NCI-H526 treated with DMSO at 0.1 percent for 48 hours (cell line): Measurements from ENCODE around the gene ZBTB20.
"Not testable (repeated sequence)": the region's sequence is repeated elsewhere in the genome, so short reads cannot be mapped to it uniquely, and the experiment has no call there.

Experiments used
- DNase-seq: peaks from one replicate; lab custom pipeline; 2025; lab: John Stamatoyannopoulos, UW

Gene ZBTB20

DNA sequence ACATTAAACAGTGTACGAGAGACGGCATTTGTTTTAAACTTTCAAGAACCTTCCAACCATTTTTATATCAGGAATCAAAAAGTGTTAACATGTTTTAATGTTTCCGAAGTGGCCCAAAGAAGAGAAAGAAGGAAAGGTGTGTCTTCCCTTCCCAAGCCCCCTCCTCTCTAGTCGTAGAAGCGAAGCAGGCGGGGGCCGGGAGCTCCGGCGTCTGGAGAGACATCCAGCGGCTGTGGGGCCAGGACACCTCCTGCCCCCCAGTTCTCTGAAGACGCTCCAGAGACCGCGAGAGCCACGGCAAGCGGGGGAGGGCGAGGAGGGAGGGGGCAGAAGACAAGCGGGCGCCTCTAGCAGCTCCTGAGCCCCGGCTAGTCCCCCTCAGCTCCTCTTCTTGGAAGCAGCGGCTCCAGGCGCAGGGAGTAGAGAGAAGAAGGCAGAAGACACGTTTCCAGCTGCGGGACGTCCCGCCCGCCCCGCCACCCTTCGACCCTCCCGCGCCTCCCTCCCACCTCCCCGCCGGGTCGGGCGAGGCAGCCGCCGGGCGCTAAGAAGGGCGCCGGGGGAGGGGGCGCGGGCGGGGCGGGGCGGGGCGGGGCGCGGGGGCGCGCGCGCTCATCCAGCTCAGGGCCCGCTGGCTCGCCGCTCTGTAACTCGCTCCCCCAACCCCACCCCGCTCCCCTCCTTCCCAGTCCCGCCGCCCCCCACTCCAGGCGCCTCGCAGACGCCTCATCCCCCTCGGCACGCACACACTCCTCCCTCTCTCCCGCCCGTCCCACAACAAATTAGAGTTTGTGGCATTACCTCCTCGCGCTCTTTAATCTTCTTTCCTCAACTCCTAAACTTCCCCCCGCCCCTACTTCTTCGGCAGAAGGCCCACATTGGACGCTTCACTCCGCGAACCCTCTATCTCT, at the start of gene ZBTB20:
TSS of gene ZBTB20 (minus strand) at position 871 of the 911 bp plus-strand sequence.
- peak; percentile 43 for DNase-seq

DNA sequence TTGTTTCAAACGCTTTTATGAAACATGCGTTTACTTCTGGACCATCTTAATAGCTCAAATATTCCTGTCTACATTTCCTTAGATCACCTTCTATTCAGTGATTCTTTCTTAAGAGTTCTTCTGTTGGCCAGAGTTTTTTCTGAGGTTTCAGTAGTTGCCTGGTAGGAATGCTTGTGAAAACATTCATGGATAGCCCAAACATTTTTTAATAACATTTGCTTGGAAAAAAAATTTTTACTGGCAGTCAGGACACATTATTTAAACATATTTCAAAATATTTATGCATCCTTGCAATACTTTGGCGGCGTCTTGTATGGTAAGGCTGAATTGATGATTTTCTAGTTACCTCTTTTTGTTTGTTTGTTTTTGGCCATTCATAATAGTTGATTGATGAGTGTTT, 47.4 kb upstream of the ZBTB20 start:
- DNase-seq: no peak

DNA sequence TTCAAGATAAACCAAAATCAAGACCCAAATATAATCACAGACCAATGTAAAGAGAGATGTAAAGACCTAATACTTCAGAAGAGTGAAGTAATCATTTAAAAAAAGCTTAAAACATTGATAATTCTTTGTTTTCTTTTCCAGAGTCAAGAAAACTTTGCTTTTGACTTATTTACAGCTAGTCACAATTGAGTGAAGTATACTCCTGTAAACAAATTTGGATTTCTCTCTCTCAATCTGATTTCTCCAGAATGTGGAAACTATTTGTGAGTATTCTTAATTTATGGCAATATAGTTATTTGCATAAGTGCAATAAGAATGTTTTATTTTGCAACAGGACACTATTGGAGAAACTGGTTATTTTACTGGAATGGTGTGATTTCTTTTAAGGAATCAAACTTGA, 43.7 kb upstream of the ZBTB20 start:
- no peak for DNase-seq

DNA sequence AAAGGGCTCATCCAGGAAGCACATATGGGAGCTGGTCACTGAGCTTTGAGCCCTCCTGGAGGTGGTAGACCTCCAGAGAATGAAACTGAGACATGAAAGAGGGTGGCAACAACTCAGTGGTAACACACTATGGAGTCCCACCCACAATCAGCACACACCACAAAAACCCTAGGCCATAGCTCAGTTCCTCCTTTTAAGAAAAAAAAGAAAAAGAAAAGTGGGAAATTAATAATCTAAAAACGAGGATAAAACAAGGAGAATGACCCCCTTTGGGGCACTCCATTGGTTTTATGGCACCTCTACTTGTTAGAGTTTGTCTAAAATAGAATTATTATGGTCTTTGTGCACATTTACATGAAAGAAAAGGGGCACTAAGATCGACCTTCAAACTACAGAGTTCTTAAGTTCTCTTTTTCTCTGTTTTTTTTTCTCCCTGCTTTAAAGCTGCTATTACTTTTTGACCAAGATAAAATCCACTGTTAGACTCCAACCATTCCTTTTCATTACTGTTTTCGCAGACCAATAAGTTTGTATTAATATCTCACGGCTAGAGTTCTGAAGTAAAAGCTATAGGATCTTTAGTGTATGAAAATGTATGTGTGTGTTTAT, 40.2 kb upstream of the ZBTB20 start:
- no peak for DNase-seq

DNA sequence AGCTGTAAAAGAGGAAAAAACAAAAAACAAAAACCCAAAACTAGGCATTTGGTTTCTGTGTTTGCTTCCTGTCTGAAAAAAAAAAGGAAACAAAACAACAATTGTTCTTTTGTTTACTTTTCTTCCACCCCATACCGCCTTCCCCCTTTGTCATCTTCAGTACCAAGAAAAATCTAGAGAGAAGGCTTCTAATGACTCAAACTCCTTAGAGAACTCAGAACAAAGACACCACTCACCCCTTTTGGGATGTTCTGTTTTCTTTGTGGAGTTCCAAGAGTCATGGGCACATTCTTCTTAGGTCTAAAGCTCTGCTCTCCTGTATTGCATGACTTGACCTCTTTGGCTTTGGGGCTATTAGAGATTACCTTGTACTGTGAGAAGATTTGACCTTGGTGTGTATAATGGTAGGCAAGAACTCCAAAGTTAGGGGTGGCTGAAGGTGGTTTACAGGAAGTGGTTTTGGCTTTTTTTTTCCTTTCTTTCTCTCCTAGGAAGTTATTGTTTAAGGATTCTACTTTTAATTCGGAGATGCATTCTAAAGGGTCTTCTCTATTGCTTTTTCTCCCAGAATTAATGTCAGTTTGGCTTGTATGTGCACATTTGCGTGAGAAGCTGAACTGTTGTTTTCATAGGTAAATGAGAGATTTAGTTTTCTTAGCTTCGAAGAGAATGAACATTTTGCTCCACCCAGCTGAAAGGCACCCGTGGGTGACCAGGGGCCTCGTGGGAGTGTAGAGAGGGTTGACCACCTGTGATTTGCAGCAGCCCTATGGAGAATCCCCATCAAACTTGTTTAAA, 39.5 kb upstream of the ZBTB20 start:
- no peak for DNase-seq

DNA sequence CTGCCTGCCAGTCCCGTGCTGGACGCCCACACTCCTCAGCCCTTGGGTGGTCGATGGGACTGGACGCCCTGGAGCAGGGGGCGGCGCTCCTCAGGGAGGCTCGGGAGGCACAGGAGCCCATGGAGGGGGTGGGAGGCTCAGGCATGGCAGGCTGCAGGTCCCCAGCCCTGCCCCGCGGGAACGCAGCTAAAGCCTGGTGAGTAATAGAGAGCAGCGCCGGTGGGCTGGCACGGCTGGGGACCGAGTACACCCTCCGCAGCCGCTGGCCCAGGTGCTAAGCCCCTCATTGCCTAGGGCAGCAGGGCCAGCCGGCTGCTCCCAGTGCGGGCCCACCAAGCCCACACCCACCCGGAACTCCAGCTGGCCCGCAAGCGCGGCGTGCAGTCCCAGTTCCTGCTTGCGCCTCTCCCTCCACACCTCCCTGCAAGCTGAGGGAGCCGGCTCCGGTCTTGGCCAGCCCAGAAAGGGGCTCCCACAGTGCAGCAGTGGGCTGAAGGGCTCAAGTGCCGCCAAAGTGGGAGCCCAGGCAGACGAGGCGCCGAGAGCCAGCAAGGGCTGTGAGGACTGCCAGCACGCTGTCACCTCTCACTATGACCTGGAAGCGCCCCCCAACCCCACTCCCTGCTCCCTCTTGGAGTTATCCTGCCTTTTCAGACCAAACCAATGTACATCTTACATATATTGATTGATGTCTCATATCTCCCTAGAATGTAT, 37.9 kb upstream of the ZBTB20 start:
- DNase-seq: not testable (repeated sequence)

DNA sequence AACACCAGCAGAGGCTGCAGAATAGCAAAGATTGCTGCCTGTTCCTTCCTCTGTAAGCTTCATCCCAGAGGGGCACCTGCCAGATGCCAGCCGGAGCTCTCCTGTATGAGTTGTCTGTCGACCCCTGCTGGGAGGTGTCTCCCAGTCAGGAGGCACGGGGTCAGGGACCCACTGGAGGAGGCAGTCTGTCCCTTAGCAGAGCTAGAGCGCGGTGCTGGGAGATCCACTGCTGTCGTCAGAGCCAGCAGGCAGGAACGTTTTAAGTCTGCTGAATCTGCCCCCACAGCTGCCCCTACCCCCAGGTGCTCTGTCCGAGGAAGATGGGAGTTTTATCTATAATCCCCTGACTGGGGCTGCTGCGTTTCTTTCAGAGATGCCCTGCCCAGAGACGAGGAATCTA, 31.8 kb upstream of the ZBTB20 start:
- not testable (repeated sequence) for DNase-seq

DNA sequence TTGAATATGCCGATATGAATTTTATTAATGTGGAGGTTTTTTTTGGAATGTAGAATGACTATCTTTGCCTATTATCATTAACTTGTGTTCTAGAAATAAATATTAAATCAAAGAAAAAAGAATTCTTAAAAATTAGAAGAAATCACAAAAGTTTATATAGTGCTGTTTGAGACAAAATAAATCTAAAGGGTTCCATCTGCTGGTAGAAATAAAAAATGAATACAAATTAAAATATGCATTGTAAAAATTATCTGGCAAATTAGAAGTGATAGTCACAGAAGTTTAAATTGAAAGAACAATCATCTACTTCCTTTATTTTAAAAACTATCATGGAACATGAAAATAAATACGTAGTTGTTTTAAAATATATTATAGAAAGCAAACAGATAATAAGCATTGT, 22.7 kb upstream of the ZBTB20 start:
- no peak for DNase-seq

DNA sequence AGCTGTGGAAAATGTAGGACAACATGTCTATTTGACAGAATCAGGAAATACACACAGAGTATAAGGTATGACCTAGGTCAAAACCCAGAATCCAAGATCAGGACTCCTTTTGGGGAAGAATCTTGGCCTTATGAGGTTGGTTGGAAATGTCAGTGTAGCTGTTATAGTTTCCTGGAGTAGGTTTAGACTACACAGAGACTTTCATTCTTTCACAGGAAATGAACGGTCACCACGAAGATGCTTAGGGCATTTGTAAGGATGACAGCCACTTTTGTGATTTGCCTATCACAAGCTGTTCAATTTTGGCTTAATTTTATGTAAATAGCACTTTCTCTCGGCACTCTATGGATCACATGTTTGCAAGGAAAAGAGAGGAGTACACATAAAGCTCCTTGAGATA, 18.6 kb upstream of the ZBTB20 start:
- DNase-seq: no peak

DNA sequence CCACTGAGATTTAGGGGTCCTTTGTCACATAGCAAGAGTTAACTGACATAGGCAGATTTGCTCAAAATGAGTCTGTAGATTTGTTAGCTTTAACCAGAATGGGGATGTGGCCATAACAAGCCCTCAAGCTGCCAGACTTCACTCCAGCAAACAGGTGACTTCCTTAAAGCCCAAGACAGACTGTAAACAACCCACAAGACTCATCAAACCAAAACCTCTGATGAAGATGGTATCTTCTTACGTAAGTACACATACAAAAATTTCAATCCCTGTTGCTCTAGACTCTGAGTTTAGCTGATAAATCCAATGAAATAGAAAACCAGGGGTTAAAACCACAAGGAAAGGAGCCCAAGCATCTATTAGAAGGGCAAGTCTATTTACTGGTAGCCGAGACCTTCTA, 18.2 kb upstream of the ZBTB20 start:
- DNase-seq: no peak

DNA sequence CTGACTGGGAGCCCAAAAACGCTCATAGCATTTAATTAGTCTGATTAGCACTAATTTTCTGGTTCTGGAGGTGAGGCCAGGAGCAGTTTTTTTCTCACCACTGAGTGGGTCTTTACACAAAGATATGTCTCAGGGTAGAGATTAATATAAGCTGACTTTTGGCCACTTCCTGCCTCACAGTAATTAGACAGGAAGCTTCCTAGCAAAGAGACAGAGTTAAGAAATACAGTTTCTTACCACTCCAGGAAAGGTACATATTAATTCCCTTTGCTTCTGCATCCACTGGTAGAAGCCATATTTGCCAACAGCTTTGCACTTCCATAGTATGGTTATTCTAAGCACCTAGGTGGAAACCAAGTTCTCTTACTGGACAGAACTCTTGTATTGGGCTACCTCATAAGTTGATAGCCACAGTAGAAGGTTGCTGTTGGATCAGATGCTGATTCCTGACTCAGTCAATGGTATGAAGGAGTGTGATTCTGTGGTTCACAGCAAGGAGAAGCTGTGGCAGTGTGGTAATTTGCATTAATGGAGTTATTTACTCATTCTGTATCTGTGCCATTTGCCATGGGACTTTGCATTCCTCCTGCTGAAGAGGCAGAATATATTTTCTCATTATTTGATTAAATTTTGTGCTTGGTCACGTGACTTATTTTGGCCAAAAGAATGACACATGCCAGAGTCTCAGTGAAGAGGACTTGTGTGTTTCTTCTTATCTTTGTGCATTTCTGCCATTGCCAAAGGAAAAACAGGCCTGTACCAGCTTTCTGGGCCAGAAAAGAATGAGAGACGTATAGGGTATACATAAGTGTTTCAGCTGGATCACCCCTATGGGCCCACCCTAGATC, 17.5 kb upstream of the ZBTB20 start:
- no peak for DNase-seq

DNA sequence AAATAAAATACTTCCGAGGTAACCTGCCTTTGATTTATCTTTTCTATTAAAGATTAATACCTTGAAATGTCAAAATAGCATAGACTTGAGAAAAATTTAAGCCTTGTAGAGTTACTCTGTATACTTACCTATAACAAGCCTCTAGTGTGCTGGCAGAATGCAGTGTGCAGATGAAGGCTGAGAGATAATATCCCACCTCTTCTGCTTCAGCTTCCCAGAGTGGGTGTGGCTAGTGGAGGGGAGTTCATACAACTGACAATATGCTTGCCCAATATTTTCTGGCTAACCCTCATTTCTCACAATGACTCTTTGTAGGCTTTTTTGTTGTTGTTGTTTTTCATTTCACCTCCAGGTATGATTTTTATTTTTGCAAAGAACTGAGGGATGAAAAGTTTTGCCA, 15.7 kb upstream of the ZBTB20 start:
- DNase-seq: no peak

DNA sequence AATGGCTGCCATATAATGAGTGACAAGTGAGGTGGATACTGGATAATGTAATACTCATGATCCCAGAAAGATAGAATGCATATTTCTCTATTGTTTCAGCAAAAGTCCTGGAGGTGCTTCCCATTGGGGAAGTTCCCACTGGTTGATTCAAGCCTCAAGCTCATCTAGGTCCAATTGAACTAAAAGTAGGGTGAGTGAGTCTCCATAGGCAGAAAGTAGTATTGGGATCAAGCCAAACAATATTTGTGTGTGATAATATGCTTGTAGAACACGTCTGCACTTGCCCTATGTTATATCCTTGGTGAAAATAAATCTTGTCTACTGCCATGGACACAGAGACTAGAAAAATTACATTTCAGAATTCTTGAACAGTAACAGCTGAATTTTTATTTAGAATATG, 14.8 kb upstream of the ZBTB20 start:
- no peak for DNase-seq

DNA sequence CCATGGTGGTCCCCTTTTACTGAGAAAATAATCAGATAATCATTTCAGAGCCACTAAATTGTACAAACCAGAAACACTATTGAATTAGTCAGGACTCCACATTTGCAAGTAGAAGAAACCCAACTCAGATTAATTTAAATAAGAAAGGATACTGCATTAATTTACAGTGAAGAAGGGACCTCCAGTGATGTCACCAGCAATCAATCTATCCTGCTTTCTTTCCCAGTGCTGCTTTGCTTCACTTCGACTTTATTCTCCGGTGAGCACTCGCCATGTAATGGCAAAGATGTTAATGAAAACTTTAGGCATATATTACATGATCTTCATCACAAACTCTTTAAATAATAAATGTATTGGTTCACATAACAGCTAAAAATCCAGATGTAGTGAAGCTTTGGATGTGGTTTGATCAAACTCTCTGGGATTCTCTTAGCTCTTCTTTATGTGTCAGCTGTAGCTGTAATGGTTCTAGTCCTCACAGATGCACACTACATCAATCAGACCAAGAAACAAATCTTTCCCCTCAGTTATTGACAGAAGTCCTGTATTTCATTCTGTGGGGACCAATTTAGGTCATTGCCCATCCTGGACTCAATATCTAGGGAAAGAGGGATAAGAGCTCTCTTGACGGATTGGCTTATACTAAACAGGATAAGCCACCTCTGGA, 14.2 kb upstream of the ZBTB20 start:
- no peak for DNase-seq

DNA sequence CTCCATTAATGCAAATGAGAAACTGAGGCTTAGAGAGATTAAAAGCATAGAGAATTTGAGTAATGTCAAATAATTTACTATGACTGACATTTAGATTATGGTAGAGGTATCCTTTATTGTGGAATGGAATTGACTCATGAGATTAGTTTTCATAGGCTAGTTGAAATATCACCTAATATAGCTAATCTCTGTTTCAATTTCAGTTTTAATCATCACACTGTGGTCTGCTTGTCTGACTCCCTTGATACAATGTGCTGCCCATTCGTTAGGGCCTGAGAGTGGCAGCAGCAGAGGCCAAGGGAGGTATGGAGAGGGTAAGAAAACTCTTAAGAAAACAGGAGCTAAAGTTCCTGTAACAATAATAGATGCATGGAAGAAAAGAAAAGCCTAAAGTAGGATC, 13.2 kb upstream of the ZBTB20 start:
- DNase-seq: no peak

DNA sequence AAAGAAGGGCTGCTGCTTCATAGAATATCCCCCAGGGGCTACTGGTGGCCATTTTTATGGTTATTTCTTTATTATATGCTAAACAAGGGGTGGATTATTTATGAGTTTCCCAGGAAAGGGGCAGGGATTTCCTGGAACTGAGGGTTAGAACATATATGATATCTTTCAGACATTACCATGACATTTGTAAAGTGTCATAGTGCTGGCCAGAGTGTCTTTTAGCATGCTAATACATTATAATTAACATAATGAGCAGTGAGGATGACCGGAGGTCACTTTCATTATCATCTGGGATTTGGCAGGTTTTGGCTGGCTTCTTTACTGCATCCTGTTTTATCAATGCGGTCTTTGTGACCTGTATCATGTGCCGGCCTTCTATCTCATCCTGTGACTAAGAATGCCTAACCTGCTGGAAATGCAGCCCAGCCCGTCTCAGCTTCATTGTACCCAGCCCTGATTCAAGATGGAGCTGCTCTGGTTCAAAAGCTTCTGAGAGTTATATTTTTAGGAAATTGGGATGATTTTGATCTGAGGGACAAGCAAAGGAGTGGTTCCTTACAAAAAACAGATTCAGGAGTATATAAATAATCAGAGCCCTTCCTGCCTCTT, 9.1 kb upstream of the ZBTB20 start:
- peak; percentile 68 for DNase-seq

DNA sequence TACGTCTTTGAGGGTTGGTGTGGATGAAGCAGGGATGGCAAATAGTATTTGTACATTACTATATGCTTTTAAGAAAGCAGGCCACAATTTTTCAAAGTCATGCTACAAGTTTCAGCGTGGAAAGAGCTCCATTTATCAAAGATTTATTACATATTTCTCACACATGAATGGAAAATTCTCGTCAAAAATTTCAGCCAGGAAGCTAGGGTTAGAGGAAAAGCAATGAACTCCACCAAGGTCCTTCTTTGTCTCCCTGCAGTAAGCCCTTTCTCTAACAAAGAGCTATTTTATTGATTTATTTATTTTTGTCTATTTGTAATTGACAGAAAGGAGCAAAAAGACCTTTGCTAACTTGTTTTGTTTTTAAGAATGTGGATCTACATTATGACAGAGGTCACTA, 7.5 kb upstream of the ZBTB20 start:
- DNase-seq: no peak

DNA sequence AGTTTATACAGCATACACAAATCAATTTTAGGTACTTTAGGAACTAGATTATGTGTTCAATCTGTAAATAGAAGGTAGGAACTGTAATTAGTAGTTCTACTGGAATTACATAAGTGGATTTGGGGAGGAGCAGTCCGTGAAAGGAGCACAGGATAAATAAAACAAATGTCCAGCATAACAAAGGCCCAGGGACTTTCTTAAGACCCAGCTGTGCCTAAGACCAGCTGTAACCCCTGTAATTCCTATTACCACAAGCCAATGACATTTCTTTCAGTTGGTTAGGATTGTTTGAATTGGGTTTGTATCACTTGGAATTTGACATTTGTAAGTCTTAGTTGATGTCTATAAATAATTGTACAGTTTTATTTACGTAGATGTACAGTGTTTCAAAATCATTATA, 4.8 kb upstream of the ZBTB20 start:
- no peak for DNase-seq

DNA sequence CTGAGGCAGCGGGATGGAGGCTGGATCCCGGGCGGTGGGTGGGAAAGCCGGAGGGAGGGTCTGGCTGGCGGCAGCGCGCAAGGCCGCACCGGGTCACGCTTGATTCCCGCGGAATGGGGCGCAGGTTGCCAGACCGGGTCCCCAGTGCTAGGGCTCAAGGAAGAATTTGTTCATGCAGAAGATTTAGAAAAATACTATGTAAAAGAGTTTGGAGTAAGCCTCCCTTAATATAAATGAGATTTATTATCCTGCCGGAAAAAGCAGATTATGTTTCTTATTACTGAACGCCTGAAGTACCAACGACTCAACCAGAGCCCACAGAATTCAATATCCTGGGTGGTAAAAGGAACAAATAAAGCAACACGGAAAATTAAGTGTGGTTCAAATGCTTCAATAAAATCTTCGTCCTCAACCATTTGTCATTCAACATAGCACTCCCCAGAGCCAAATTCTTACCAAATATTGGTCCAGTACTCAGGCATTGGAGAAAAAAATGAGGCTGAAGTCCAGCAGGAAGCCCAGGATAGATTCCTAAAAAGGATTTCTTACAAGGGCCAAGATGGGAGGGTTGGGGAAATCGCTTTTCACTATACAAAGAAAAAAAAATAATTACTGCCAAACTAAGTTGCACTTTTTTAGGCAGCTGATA, 1.2 kb upstream of the ZBTB20 start:
- DNase-seq: no peak
